Fibroblast of lung (primary cell): ENCODE results near the gene RBP2.

Source experiments
- EZH2 ChIP-seq: IDR thresholded peaks from 2 replicates; pipeline ENCODE4 v1.5.1; 2012; ENCODE audit warnings: low read length, control low read depth, mild to moderate bottlenecking; ENCODE audit errors: missing control alignments
- TF ChIP-seq, protein P1 (sequence below), 2 donors: IDR thresholded peaks in 1 of 2; conservative IDR thresholded peaks in 1 of 2; 1 replicate in 1 of 2; 2 replicates in 1 of 2; pipeline ENCODE4 v1.5.1; 2011 to 2012; ENCODE audit warnings: low read length in 2 of 2, control low read depth in 1 of 2, inconsistent platforms in 1 of 2, low read depth in 1 of 2, mild to moderate bottlenecking in 1 of 2

DNA sequence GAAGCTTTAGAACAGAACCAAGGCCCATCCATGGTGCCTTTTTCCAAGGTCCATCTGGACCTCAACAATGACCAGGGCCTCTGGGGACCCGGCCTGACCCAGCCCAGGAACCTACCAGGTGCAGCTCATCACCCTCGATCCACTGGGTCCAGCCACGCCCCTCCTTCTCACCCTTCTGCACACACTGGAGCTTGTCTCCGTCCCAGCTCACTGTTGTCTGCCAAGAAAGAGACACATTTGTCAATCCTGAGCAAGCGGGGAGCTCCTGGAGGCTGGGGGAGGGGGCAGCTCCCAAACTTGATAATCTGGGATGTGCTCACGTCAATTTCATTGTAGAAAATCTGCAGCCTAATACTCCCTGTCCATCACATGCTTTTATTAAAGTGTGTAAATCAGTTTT, 42.0 kb upstream of the RBP2 start:
- TF ChIP-seq, protein P1, sequence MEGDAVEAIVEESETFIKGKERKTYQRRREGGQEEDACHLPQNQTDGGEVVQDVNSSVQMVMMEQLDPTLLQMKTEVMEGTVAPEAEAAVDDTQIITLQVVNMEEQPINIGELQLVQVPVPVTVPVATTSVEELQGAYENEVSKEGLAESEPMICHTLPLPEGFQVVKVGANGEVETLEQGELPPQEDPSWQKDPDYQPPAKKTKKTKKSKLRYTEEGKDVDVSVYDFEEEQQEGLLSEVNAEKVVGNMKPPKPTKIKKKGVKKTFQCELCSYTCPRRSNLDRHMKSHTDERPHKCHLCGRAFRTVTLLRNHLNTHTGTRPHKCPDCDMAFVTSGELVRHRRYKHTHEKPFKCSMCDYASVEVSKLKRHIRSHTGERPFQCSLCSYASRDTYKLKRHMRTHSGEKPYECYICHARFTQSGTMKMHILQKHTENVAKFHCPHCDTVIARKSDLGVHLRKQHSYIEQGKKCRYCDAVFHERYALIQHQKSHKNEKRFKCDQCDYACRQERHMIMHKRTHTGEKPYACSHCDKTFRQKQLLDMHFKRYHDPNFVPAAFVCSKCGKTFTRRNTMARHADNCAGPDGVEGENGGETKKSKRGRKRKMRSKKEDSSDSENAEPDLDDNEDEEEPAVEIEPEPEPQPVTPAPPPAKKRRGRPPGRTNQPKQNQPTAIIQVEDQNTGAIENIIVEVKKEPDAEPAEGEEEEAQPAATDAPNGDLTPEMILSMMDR (conservative IDR thresholded peaks at IDR 0.05 in 1 of 2, IDR thresholded peaks at IDR 0.05 in 1 of 2; ENCODE audit: low read depth in 1 of 2, low read length in 2 of 2): no peak
- no peak for TF ChIP-seq EZH2
